ENCODE measurements around the gene METTL3. TPM values are rescaled to one million over a fixed set of nuclear protein-coding genes. Genes with fewer than 3 reads are reported as not detected.

Gene METTL3
- total and polyA plus RNA-seq, 2 of the 13 experiments (the other 11 are each of a cell fraction or from before 2014, with no cell fraction given) = 123 to 130 TPM

GRCh38 chr14:21528381-21529348, 17.5 kb upstream of the METTL3 start (continued):
- TF ChIP-seq ASH2L (IDR thresholded peaks at IDR 0.05; ENCODE audit: insufficient read length, low read depth, low read length) (peak; percentile 75), KLF11 (CRISPR knock-in tag; IDR thresholded peaks at IDR 0.05) (0 out of 2 replicates have a peak, but pooled peaks have one; percentile 40), SMAD9 (CRISPR knock-in tag; IDR thresholded peaks at IDR 0.05) (no peak), ARID3A (IDR thresholded peaks at IDR 0.05; ENCODE audit: low read depth, low read length) (peak; percentile 77), KLF13 (CRISPR knock-in tag; IDR thresholded peaks at IDR 0.05) (no peak), U2AF2 (IDR thresholded peaks at IDR 0.05; ENCODE audit: low read depth, low read length) (no peak), GATAD1 (CRISPR knock-in tag; IDR thresholded peaks at IDR 0.05) (peak; percentile 72), ZEB1 (IDR thresholded peaks at IDR 0.05; ENCODE audit: insufficient replicate concordance, low read depth) (peak; percentile 94), ZNF652 (CRISPR knock-in tag; IDR thresholded peaks at IDR 0.05; ENCODE audit: borderline replicate concordance, low read depth) (no peak), ZFP36L1 (CRISPR knock-in tag; IDR thresholded peaks at IDR 0.05) (peak; percentile 88; the same call in 1 of the 2 replicates), ZNF678 (CRISPR knock-in tag; IDR thresholded peaks at IDR 0.05) (no peak), KDM2A (CRISPR knock-in tag; IDR thresholded peaks at IDR 0.05; ENCODE audit: borderline replicate concordance, low read depth) (no peak), ZNF414 (CRISPR knock-in tag; IDR thresholded peaks at IDR 0.05) (no peak), NFYC (CRISPR knock-in tag; IDR thresholded peaks at IDR 0.05) (no peak), POLR2AphosphoS2 (IDR thresholded peaks at IDR 0.05; ENCODE audit: low read depth, low read length) (no peak), ZZZ3 (CRISPR knock-in tag; IDR thresholded peaks at IDR 0.05; ENCODE audit: borderline replicate concordance) (no peak), ADNP (CRISPR knock-in tag; IDR thresholded peaks at IDR 0.05) (no peak), NBN (conservative IDR thresholded peaks at IDR 0.05) (no peak), GMEB2 (CRISPR knock-in tag; IDR thresholded peaks at IDR 0.05; ENCODE audit: low read depth) (peak; percentile 13; the same call in 1 of the 2 replicates), SMC3 (IDR thresholded peaks at IDR 0.05; ENCODE audit: low read length) (no peak), ZNF3 (CRISPR knock-in tag; IDR thresholded peaks at IDR 0.05) (no peak), MEIS2 (CRISPR knock-in tag; IDR thresholded peaks at IDR 0.05) (0 out of 2 replicates have a peak, but pooled peaks have one; percentile 68), NR2F2 (IDR thresholded peaks at IDR 0.05; ENCODE audit: borderline replicate concordance, low read depth) (peak; percentile 60; the same call in 1 of the 2 replicates), MBD4 (IDR thresholded peaks at IDR 0.05; ENCODE audit: borderline replicate concordance, low read length) (no peak; the same call in 1 of the 2 replicates), ZNF329 (CRISPR knock-in tag; IDR thresholded peaks at IDR 0.05; ENCODE audit: low read depth) (no peak), SAFB2 (CRISPR knock-in tag; IDR thresholded peaks at IDR 0.05; ENCODE audit: borderline replicate concordance, low read depth) (peak; percentile 70; the same call in 1 of the 2 replicates), HOXA3 (CRISPR knock-in tag; IDR thresholded peaks at IDR 0.05) (peak; percentile 88), CEBPB (IDR thresholded peaks at IDR 0.05; ENCODE audit: borderline replicate concordance, low read depth, low read length) (no peak; the same call in 1 of the 2 replicates), BHLHE40 (IDR thresholded peaks at IDR 0.05; ENCODE audit: low read length) (no peak)
